GM18870 (cell line): Measurements from ENCODE around the gene LBH.

ENCODE experiments used
- ATAC-seq: cut with Tn5 transposase; IDR thresholded peaks from one replicate; pipeline ENCODE4 v1.9.1; 2021; ENCODE audit warnings: moderate library complexity; ENCODE audit not compliant: unreplicated experiment

Gene LBH

DNA sequence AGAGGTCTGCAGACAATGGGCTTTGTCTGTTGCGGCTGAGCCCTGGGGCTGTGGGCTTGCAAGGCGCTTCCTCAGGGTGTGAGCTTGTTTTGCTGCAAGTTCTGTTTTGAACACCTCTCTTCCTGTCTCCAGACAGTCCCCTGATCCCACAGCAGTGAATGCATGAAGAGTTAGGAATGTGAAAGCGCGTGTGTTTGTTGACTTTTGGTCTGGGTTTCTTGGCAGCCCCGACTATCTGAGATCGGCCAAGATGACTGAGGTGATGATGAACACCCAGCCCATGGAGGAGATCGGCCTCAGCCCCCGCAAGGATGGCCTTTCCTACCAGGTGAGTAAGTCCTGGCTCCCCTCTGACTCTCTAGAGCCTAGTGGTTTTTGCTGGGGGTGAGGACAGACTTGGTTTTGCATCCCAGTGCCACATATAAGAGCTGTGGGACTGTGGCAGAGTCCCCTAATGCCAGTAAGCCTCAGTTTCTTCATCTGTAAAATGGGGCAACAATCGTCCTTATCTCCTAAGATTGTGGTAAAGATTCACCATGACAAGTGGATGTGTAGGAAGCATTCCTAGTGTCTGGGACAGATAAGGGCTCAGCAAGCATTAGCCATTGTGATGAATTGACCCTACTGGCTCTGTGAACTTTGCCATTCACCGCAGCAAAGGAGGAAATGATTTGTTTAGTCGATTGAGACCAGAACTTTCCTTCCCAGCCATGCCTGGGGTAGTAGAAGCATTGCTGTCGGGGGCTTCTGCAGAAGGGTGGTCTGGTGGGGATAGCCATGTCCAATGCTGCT, 3.0 kb downstream of the LBH start:
- no peak for ATAC-seq

DNA sequence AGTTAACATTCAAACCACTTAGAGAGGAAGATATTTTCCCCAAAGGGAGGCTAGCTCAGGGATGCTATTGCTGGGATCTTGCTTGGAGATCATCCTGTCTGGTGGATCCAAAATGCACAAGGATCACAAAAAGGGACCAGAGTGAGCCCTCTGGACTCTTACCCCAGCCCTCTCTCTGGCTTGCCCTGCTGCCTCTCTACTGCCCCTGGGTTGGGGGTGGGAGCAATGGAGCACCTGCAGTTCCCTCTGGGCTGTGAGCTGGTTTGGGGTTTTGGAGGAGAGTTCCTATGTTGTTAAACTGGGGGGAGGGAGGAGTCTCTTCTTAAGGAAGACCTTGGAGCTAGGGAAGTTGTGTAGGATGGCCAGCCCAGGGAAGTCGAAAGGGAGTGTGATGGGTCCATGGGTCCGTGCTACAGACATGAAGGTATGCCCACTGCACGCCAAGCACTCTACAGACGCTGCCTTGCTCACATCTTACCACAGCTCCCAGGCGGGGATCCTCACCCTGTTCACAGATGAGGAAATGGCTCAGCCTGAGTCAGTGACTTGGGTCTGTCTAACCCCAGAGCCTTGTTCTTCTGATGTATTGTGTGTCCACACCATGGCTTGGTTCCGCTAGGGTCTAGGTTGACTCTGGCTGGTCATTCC, 3.8 kb downstream of the LBH start:
- no peak for ATAC-seq

GRCh38 chr2:30235859-30236535, 4.7 kb downstream of the LBH start:
- ATAC-seq, result no peak

DNA sequence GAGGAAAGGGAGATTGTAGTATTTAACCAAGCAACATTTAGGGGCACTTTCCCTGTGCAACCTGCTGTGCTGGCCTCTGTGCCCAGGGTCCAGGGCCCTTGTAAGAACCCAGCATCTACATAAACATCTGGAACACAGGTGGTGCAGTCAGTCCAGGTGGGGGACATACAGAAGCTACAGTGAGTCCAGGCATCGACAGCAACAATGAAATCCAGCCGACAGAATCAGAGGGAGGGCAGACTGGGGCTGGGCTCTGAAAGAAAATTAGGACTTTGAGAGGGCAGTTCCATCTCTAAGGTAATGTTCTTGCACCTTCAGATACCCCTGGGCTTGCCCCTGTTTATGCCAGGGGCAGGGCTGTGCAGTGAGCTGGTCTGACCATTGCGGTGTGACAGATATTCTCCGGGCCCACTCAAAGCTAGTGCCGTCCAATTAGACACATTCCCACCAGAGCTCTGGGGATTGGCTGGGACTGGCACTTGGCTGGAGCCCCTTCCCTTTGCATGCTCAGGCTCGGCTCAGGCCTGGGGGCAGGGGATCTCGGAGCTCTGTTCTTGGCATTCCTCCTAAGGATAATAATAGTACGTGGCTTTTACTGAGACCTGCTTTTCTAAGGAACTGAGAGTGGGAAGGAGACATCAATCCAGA, 5.4 kb downstream of the LBH start:
- ATAC-seq, result no peak

- ATAC-seq, result no peak
Measured at GRCh38 chr2:30237239-30237965, 6.1 kb downstream of the LBH start.

- no peak for ATAC-seq
Measured at GRCh38 chr2:30237966-30238800, 6.8 kb downstream of the LBH start.

- ATAC-seq, result no peak
Measured at GRCh38 chr2:30239308-30239985, 8.1 kb downstream of the LBH start.

DNA sequence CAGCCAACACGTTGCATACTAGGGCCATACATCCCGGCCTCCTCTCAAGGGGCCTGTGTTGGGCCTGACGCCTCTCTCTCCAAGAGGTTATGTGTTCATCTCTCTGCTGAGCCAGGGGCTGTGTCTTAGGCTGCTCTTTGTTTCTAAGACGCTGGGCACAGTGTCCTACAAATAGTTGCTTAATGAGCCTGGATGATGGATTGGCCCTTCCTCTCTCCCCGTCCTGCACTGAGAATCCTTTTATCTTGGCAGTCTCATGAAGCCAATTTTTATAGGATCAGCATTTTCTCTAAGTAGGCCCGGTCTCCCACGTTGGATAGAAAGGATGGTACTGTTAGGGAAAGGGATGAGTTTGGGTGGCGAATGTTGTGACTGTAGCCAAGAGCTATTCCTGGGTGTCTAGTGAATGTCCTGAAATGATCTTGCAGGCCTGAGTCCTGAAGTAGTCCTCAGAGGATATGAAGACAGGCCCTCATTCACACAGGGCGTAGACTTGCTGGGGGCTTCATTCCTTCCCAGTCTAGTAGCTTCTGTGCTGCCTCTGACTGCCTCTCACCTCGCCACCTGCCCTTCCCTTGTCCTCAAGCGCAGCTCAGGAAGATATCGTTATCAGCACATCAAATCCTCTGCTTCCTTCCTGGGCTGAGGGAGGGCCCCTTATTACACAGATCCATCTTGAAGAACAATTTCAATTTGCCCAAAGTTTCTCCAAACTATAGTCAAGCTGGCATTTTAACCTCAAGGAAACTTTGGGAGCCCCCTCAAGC, 8.8 kb downstream of the LBH start:
- no peak for ATAC-seq

DNA sequence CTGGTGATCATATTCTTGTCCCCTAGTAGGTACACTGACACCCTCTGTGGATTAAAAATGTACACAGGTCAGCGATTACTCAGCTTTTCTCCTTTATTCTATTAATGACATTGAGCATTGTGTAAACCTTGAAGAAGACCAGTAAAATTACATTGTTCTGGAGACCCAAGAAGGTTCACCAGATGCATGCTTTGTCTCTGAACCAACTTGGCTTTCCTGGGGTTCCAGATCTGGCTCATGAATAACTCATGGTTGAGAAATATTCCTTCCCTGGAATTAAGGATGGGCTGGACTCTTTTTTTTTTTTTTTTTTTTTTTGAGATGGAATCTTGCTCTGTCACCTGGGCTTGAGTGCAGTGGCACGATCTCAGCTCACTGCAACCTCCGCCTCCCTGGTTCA, 11.9 kb downstream of the LBH start:
- ATAC-seq, result no peak

DNA sequence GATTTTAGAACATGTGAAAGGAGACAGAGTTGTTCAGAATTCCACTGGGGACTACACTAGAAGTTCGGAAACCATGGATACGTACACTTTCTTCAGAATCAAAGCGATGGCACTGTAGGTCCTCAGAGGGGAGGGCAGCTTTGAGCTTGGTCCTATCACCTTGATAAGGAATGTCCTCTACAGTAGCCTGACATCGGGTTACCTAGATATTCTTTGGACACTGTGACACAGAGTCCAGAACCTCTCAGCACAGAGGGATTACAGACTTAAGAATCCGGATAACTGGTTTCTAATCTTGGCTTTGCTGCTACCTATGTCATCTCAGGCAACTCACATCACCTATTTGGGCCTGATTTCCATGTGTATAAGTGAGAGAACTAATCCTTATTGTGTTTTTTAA, 14.0 kb downstream of the LBH start:
- no peak for ATAC-seq

- ATAC-seq, result no peak
Measured at GRCh38 chr2:30248791-30249190, 17.5 kb downstream of the LBH start.

GRCh38 chr2:30249354-30249753, 18.0 kb downstream of the LBH start:
- ATAC-seq, result no peak

DNA sequence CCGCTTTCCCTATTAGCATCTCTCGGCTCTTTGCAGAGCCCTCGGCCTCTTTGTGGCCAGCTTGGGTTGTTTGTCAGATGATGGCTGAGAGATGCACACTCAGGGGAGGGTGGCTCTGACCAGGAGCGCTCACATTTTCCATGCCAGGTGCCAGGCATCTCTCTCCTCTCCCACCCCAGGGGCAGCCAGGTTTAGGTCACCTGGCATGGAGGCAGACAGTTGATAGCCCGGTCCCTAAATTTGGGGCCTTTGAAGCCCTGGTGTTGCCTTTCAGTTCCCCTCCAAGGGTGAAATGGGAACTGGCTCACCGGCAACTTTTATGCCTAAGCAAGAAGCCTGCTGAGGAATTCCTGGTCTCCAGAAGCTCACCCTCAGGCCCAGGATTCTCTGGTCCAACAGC, 19.1 kb downstream of the LBH start:
- ATAC-seq, result no peak

DNA sequence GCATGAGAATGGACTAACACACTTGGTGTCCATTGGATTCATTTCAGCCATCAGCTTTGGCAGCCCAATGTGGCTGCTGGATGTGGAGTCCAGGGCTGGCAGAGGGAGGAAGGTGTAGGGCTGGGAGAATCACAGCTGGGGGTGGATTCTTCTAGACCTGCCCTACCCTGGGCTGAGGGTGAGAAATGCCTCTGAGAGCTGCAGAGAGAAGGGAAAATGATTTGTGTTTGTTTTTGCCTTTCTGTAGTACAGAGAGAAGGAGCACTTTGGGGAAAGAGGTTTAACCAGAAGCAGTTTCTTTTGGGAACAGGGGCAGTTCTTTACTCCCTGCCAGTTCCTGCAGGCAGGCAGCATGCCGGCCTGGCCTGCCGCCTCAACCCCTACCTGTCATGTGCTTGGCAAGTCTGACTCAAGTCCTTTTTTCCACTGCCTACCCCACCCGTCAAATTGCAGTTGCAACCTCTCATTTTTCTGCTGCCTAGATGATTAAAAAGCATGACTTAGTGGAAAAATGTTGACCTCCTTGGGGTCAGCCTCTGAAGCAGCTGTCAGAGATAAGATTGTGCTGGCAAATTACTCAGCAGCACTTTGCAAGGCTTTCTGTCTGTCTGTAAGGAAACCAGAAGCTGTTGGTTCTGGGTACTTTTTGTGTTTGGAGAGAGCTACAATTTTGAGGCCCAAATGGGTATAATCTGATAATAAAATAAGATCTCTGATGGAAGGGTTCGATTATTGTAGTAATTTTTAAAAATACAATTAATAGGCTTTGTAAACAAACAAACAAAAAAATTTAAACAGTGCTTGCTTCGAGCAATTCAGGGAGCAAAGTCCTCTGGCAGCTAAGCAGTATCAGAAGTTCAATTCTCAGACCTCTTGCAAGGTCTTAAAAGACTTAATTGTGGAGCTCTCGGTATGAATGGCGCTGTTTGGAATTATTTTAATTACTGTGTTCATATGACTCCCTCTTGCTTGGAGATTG, 21.7 kb downstream of the LBH start:
- ATAC-seq, result no peak

GRCh38 chr2:30253873-30254684, 22.7 kb downstream of the LBH start:
- no peak for ATAC-seq

- ATAC-seq, result no peak
Measured at GRCh38 chr2:30254685-30255001, 23.3 kb downstream of the LBH start.

DNA sequence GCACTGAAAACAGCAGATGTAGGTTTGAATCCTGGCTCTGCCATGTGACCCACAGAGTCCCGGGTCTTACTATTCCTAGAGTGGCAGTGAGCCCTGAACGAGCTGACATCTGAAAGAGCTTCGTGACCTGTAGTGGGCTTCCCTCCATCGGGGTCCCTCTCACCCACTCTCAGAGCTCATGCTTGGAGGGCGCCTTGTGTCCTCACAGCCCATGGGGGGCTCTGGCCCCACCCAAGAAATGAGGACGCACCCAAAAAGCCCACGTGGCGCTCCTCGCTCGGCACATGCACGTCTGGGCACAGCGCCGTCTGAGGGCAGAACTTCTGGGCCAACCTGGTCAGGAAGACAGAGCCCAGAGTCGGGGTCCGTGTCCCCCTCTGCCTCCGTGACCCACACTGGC, 23.7 kb downstream of the LBH start:
- no peak for ATAC-seq
